Measurements from ENCODE around the gene TMC1.
"Not testable (repeated sequence)": the region's sequence is repeated elsewhere in the genome, so short reads cannot be mapped to it uniquely, and the experiment has no call there.

TMC1 gene

GRCh38 chr9:72779614-72780013 lies 258.2 kb downstream of the TMC1 start:
- no peak for DNase-seq

DNA sequence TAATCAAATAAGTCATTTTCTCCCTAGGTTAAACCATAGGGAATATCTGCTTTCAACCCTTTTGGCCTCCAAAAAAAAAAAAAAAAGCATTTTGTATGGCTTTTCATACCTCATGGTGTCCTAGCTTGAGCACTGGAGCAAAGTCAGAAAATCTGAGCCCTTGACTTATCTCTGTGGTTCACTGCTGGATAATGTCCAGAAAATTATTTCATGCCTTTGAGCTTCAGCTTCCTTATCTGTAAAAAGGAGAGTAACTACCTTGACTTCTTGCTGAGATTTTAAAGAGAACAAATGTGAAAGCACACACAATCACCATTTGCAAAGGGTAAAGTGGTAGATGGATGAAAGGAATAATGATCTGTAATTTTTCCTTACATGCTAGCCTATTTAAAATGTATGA lies 265.5 kb downstream of the TMC1 start:
- DNase-seq = no peak

DNA sequence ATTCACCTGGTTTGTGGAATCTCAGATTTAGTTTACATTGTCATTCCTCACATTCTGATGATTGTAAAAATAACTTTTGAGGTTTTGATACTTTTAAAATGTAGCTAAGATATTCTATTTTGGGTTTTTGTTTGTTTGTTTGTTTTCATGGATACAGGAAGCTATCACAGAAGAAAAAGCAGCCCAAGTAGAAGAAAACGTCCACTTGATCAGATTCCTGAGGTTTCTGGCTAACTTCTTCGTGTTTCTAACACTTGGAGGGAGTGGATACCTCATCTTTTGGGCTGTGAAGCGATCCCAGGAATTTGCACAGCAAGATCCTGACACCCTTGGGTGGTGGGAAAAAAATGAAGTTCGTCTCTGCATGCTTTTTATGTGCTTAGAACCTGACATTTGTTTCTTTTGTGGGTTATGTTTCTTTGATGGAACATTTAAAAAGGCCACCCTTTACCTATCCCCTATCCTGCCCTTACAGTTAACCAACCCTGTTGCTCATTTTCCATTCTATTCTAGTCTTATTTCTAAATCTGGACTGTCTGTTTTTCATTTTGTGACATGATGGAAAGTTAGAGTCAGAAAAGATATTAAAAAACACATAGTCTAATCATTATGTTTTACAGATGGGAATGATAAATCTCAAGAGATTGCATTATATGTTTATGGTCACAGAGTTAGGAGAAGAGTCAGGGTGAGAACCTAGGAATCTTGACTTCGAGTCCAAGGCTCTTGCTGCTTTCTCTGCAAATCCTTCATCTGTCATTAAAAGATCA lies 267.7 kb downstream of the TMC1 start:
- DNase-seq = no peak

DNA sequence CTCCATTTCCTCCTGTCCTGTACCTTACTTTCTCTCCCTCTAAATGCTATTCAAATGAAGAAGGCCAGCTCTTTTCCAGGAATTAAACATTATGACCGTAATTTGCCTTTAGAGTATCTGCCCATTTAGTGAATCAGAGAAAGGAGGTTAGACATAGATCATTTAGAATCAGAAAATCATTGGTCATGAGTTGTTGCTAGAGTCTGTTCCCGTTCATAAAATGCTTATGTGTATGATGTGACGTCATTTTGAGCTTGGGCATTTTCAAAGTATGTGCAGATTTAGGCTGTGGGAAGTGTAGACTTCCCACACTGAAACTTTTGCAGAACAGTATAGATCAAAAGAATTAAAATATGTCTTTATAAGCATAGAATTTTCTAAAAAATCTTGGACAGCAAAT lies 268.5 kb downstream of the TMC1 start:
- DNase-seq = no peak

DNA sequence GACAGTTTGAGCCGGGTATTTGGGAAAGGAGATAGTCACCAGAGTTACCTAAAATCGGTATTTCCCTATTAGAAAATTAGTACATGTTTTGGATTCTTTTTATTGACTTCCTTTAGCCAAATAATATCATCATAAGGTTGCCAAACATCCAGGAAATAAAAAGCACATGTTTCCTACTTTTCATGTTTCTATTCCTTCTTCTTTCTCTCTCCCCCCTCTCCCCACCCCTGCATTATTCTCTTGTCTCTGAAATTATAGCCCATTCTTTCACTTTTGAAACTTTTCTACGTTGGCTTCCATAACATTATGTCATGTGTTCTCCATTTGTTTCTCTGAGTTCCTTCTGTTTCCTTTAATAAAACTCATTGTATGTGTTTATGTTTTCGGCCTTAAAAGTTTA lies 269.6 kb downstream of the TMC1 start:
- no peak for DNase-seq

DNA sequence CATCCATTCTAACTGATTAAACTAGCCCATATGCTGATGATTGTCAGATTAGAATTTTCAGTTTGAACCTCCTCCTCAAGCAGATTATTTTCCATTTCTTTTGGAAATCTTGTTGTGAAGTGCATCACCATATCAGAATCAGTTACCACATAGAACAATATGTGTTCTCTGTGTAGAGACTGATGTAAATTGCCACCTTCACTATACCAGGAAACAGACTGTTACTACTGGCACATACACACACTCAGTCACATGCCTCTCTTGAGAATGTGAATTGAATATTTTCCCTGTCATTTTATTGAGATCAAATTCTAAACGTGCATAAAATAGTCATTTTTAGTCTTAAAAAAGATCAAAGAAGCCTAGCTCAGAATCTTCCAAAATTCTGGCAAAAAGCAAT lies 270.0 kb downstream of the TMC1 start:
- DNase-seq = no peak

DNA sequence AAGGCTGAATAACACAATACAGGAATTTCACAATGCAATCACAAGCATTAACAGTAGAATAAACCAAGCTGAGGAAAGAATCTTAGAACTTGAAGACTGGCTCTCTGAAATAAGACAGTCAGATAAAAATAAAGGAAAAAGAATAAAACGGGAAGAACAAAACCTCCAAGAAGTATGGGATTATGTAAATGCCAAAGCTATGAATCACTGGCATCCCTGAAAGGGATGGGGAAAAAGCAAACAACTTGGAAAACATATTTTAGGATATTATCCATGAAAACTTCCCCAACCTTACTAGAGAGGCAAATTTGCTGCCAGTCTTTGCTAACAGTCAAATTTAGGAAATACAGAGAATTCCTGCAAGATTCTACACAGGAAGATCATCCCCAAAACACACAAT lies 273.5 kb downstream of the TMC1 start:
- no peak for DNase-seq

DNA sequence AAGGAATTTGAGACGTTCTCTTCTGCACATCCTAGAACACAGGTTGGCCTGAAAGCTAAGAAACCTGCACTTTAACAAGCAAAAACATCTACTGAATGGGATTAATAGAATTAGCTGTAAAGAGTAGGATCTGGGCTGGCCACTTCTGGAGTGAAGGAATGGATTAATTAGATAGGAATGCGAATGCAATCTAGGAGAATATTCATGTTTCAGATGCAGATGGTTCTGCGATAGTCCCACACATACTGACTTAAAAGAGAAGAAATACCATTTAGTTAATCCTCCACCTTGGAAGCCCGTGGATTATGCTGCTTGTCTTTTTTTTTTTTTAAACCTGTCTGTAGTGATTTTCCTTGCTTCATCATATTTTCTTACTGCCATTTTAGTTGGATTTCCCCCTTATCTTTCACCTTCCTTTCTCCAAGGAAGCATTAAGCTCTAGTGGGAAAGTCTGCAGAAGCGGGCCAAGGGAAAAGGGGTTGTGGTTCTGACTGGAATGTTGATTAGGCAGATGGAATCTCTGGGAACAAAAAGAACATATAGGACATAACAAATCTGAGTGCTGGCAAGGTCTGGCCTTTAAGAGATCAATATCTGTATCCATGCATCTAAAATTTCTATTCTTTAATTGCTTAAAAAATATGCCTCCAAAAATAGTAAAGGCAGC lies 279.1 kb downstream of the TMC1 start:
- no peak for DNase-seq

DNA sequence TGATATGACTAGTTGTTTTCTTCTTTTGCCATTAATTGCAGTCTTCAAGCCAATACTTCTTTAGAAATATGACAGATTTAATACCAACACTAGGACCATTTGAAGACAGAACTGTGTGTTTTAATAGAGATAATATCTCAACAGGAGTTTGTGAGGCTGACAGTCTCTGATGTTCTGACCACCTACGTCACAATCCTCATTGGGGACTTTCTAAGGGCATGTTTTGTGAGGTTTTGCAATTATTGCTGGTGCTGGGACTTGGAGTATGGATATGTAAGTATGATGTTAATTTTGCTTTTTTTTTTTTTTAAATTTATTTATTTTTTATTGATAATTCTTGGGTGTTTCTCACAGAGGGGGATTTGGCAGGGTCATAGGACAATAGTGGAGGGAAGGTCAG lies 283.8 kb downstream of the TMC1 start:
- no peak for DNase-seq

GRCh38 chr9:72806313-72806809 lies 285.0 kb downstream of the TMC1 start:
- not testable (repeated sequence) for DNase-seq

DNA sequence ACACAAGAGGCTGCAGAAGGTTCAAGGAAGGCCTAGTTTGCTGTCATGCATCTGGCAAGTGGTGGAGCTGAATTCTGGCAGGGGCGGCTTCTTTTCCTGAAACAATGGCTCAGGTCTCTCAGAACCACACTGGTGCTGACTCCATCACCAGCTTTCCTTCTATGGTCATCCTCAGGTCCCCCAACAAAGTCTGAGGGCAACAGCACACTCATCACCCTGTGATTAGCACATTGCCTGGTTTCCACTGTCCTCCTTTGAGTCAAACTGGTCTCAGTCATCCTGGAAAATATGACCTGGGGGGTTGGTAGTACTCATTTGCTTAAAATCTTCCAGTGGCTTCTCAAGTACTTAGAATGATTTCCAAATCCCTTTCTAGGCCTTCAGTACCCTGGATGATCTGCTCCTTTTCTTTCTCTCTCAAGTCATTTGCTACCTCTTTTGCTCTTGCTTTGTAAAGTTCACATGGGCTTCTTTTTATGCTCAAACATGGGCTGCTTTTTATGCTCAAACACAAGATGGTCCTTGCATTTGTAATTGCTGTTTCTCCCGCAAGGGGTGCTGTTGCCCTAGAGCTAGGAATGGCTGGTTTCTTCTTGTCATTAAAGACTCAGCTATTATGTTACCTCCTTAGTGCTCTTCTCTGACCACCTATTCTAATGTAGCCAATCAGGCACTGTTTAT lies 286.5 kb downstream of the TMC1 start:
- no peak for DNase-seq

DNA sequence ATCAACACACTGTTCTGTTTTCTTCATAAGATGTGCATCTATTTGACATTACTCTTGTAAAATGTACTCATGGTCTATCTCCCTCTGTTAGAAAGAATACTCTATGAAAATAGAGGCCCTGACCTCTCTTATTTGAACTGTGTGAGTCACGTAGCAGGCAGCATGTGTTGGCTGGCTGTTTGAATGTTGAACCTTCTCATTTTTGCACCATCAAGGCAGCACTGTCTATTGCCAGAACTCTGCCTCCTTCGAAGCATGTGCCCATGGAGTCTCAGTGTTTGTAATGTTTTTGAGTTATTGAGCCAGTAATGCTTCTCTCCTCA lies 287.0 kb downstream of the TMC1 start:
- DNase-seq = no peak

GRCh38 chr9:72809586-72809985 lies 288.2 kb downstream of the TMC1 start:
- DNase-seq = no peak

GRCh38 chr9:72812559-72813111 lies 291.2 kb downstream of the TMC1 start:
- no peak for DNase-seq

DNA sequence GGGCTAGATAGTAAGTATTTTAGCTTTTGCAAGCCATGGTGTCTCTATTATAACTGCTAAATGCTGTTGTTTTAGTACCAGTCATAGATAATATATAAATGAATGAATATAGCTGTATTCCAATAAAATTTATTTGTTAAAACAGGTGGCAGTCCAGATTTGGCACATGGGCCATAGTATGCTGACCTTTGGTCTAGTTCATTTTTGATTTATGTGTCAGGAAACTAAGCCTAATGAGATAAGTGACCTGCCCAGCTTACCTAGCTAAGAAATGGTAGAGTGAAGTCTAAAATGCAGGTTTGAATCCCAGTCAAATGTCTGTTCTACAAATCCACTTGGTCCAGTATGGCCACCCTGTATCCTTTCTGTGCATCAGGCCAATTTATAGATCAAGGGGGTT lies 292.1 kb downstream of the TMC1 start:
- no peak for DNase-seq

GRCh38 chr9:72814083-72814597 lies 292.7 kb downstream of the TMC1 start:
- DNase-seq = no peak

DNA sequence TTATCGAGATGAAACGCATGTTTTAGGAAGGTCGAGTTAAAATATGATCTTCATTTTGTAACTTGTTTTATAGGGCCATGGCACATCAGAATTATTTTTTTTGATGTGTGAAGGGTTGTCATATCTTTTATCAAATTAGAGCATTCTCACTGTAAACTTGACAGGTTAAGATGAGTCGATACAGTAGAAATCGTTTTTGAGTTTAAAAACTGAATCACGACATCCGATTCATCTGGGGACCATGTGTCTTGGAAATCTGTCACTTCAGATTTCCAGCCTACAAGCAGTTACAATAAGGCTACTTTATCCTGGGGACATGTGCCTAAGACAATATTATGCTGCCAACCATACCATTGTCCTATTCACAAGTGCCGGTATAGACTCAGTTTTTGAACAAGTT lies 295.3 kb downstream of the TMC1 start:
- no peak for DNase-seq

GRCh38 chr9:72817413-72817812 lies 296.0 kb downstream of the TMC1 start:
- DNase-seq = no peak

DNA sequence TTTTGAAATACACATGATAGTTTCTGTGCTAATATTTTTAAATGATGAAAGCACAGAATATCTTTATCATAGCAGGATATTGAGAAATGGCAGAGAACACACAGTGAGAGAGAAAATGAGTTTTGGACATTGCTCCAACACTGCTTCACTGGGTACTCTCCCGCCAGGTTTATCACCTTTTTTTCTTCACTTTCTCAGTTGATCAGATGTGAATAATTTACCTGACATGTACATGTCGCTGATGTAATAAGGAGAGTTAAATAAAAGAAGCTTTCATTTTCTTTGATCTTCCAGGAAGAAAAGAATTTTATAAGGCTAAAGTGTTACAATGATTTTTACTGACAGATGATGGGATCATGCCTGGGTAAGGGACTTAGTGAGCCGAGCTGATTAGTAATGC lies 297.0 kb downstream of the TMC1 start:
- DNase-seq = no peak

DNA sequence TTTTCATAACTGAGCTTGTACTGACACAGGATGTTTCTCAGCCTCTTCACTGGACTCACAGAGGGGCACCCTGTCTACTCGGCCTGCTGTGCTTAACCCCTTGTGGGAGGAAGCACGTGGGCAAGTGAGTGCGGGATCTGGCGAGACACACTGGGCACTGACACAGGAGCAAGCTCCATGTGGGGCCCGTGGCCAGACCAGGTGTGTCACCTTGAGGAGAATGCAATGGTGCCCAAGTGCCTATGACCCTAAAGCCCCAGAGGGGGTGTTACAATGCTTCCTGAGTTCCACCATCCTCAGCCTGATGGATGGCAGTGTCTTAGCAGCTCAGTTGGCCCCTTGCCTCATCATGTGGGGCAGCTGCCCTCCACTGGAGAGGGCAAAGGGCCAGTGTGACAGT lies 302.6 kb downstream of the TMC1 start:
- no peak for DNase-seq

GRCh38 chr9:72826996-72827949 lies 305.9 kb downstream of the TMC1 start:
- no peak for DNase-seq

- no peak for DNase-seq
These were observed 306.7 kb downstream of the TMC1 start for GRCh38 chr9:72827950-72828731.

Measured in activated CD4-positive, alpha-beta T cell treated with anti-CD3 and anti-CD28 coated beads for 1 hour (primary cell).